ENCODE data around the gene FAM216A. TPM values are rescaled to one million over a fixed set of nuclear protein-coding genes. Genes with fewer than 3 reads are reported as not detected.

Gene FAM216A
- total RNA-seq, 2 donors from 2014 or later, result 6.1 to 8.5 TPM

DNA sequence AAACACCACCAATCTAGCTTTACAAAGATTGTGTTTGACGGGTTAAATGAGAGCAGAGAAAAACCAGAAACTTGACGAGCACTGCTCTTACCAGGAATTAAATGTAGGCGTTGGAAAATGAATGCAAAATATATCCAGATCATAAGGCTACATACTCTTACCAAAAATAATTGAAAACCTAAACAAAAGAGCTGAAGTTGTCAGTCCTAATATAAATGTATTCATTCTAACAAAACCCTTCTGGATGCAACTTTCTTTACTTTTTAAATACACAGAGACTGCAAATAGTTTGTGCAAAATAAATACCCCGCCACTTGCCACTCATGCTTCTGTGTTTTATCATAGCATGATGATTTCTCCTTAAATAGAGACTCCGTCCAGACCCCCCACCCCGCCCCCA, 66.2 kb downstream of the FAM216A start:
- DNase-seq, result no peak
- ATAC-seq, result no peak
- intact Hi-C loops (cut with DNase I), result no loop called here

DNA sequence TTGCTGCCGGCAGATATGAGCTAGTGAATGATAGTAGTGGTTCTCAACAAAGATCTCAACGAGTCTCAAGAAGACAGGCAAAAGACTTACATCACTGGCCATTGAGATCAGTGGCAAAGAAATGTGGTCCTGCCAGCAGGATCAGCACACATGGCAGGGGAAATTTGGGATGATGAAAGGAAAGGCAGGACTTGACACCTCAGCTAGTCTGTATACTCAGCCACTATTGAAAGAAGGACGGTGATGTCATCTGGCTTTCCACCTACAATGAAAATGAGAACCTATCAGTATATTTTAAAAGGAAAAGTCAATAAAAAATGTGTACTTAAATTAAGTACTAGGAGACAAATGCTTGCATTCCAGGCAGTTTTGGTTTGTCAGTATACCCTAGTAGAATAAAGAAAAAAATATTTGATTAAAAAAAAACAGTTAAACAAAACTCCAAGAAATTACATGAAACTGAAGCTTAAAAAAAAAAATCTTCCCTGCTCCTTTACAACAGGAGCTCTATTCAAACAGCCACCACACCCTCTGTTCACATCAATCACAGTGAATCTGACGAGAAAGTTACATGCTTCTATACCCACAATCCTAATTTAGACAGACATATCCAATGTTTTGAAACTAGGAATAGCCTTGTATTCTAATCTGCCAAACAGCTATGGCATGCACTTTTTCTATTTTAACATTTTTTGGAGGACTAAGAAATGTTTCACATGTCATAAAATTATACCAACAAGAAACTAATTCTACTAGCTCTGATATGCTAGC, 68.4 kb downstream of the FAM216A start:
- ATAC-seq (no peak), DNase-seq (no peak)
- intact Hi-C loops (cut with DNase I), result no loop called here

DNA sequence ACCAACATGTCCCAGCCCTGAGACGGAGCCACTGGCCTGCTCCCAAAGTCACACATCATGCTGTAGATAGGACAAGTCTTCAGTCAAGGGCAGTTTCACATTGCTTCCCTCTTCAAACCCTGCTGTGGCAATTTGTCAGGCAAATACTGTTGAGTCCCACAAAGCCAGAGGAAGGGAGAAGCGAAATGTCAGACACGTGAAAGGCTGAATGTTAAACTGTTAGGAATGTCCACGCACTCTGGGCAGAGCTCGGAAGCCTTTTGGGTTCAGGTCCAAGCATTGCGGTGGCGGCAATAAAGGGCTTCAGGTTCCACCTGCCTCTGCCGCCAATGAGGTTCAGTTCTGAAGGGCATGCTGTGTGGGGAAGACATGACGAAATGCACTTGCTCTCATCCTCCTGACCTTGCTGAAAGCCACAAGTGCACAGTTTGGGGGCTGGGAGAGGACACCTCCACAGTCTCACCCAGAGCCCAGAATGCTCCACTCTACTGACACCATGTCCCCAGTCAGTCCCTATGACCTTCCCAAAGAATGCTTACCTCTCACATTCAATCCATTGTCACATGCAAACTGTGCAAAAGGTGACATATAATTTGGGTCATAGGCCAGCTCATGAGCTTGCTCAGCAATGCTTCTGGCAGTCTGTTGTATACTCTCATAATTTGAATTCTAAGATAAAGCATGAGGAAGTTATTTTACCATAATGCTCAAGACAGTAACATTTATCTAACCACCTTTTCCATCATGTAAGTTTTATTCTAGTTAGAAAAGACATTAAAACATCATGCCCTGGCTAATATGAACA, 69.2 kb downstream of the FAM216A start:
- DNase-seq (peak; percentile 67), ATAC-seq (peak; percentile 82 to 87)
- intact Hi-C loops (cut with DNase I), result no loop called here

DNA sequence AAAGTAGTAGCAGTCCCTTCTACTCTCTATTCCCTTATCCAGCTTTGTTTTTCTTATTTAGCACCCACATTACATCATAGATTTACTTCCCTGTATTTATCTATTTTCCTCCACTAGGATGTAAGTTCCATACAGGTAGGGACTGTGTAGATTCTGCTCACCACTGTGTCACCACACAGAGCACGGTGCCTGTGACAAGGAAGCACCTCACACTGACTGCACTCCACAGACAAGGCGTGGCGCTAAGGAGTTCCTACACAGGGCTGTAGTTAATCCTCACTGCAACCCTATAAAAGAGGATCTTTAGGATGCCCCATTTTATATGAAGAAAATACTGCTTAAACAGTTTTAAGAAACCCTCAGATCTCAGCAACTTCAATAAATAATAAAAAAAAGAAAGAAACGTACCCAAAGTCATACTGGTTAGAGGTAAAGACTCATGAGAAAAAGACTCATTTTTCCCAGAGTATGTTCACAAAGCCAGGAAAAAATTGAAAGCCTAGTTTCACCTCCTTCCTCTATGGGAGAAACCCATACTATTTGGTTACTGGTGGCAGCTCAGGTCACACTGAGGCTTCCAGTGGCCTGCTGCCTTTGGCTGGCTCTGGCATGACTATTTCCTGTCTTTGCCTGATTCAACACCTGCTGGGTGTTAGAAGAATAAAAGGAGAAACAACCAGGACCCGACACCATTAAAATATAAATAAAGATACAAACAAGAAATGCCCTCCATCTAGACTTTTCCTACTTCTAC, 70.4 kb downstream of the FAM216A start:
- DNase-seq (no peak), ATAC-seq (no peak)
- intact Hi-C loops (cut with DNase I), result no loop called here

Other genes starting within 250 kb of the FAM216A start
- 1,000 to 10,000 TPM; 2,696 to 3,455 TPM for gene ATP2A2, start 187.6 kb upstream of the FAM216A start, total RNA-seq
- 10 to 100 TPM; 32.7 to 35.0 TPM for gene ANAPC7, start 65.1 kb upstream of the FAM216A start, total RNA-seq
- 100 to 1,000 TPM; 108 to 123 TPM for gene ARPC3, start 18.5 kb upstream of the FAM216A start, total RNA-seq
- 10 to 100 TPM; 24.2 to 32.3 TPM for gene GPN3, start 588 bp upstream of the FAM216A start, total RNA-seq
- gene VPS29, start 33.3 kb downstream of the FAM216A start, total RNA-seq, result 100 to 1,000 TPM in 1 of 2 donors, 10 to 100 TPM in 1; 92.0 to 109 TPM
- gene RAD9B, start 33.5 kb downstream of the FAM216A start, total RNA-seq, result 1 to 10 TPM; 2.6 to 3.1 TPM
- 10 to 100 TPM; 51.7 to 92.3 TPM for gene PPTC7, start 114.5 kb downstream of the FAM216A start, total RNA-seq
- 10 to 100 TPM; 21.2 to 33.1 TPM for gene TCTN1, start 145.3 kb downstream of the FAM216A start, total RNA-seq
- 10 to 100 TPM; 10.4 to 44.7 TPM for gene HVCN1, start 220.3 kb downstream of the FAM216A start, total RNA-seq

Data from left cardiac atrium (tissue), 4 donors.